ENCODE data around the gene CAPN5. TPM values are rescaled to one million over a fixed set of nuclear protein-coding genes. Genes with fewer than 3 reads are reported as not detected.

CAPN5 gene
- total and polyA plus RNA-seq, 2 of the 13 experiments (the other 11 are each of a cell fraction or from before 2014, with no cell fraction given) = 0.27 to 1.2 TPM

DNA sequence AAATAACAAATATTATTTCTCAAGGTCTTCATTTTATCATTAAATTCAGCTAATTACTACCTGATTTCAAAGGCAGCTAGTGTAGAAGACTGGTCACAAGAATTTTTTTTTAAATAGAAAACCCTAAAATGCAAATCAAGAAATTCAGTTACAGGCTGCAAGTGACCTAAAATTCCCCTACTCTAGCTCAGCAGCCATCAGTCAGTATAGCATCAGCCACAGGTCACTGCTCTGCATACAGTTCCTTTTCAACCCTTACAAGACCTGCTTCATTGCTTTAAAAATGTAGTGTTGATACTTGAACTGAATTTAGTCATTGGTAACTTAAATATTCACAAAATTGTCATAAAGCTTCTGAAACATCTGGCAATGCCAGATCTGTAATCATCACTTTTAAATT is 42.0 kb upstream of the CAPN5 start:
- no peaks in the 10 kb centered on the region for H3K9me3 ChIP-seq (ENCODE audit: low read length)
- ATAC-seq (no peak), FAIRE-seq (no peak), DNase-seq (ENCODE audit: low spot score) (no peak)
- H3K4me3 ChIP-seq (replicated peaks in 1 of 3; ENCODE audit: insufficient read depth in 1 of 3, low read depth in 2 of 3, low read length in 3 of 3) = no peak overlapping the region
- no TSS peak for BruUV-seq (replicated peaks)
- H3K27me3 ChIP-seq (ENCODE audit: control insufficient read depth in 1 of 2, insufficient read depth in 2 of 2, low read length in 2 of 2) = peaks cover 0 to 21% of the 10 kb centered on the region in 2 experiments
- intact Hi-C loops (cut with micrococcal nuclease; ENCODE audit: unreplicated experiment) = no loop called here
- H3K4me2 ChIP-seq (ENCODE audit: low read depth, low read length) = no peak overlapping the region
- H4K20me1 ChIP-seq (ENCODE audit: insufficient read depth, low read length) = no peaks in the 10 kb centered on the region
- POLR2A ChIA-PET = no interaction called here
- no peak overlapping the region for H3K9ac ChIP-seq (ENCODE audit: insufficient read depth, low read depth, low read length)
- CTCF ChIA-PET (ENCODE audit: low intra/inter-chr PET ratio, low total read pairs) = no interaction called here
- no peak overlapping the region for H3K27ac ChIP-seq (ENCODE audit: extremely low read length, insufficient read depth, low read length)
- H3K79me2 ChIP-seq (ENCODE audit: insufficient read depth, low read length) = no peaks in the 10 kb centered on the region
- TF ChIP-seq KDM5A (IDR thresholded peaks at IDR 0.05; ENCODE audit: borderline replicate concordance, low read length) (no peak), ELF4 (CRISPR knock-in tag; IDR thresholded peaks at IDR 0.05; ENCODE audit: borderline replicate concordance) (no peak), SKI (IDR thresholded peaks at IDR 0.05; ENCODE audit: partially characterized antibody) (no peak), KMT2A (CRISPR knock-in tag; IDR thresholded peaks at IDR 0.05) (no peak), NBN (conservative IDR thresholded peaks at IDR 0.05) (no peak), SAFB2 (CRISPR knock-in tag; IDR thresholded peaks at IDR 0.05; ENCODE audit: borderline replicate concordance, low read depth) (no peak), GPBP1L1 (CRISPR knock-in tag; IDR thresholded peaks at IDR 0.05) (no peak), ZSCAN20 (CRISPR knock-in tag; IDR thresholded peaks at IDR 0.05; ENCODE audit: borderline replicate concordance) (no peak), KLF9 (CRISPR knock-in tag; IDR thresholded peaks at IDR 0.05; ENCODE audit: low read depth) (no peak), KLF13 (CRISPR knock-in tag; IDR thresholded peaks at IDR 0.05) (no peak), POGK (CRISPR knock-in tag; conservative IDR thresholded peaks at IDR 0.05) (no peak), JDP2 (CRISPR knock-in tag; IDR thresholded peaks at IDR 0.05; ENCODE audit: borderline replicate concordance) (no peak)
- TF ChIP-seq, protein P1, sequence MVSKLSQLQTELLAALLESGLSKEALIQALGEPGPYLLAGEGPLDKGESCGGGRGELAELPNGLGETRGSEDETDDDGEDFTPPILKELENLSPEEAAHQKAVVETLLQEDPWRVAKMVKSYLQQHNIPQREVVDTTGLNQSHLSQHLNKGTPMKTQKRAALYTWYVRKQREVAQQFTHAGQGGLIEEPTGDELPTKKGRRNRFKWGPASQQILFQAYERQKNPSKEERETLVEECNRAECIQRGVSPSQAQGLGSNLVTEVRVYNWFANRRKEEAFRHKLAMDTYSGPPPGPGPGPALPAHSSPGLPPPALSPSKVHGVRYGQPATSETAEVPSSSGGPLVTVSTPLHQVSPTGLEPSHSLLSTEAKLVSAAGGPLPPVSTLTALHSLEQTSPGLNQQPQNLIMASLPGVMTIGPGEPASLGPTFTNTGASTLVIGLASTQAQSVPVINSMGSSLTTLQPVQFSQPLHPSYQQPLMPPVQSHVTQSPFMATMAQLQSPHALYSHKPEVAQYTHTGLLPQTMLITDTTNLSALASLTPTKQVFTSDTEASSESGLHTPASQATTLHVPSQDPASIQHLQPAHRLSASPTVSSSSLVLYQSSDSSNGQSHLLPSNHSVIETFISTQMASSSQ (IDR thresholded peaks at IDR 0.05; ENCODE audit: low read depth) = no peak
- TF ChIP-seq, protein P1 (CRISPR knock-in tag; IDR thresholded peaks at IDR 0.05; ENCODE audit: borderline replicate concordance) = no peak
- TF ChIP-seq, protein P2, sequence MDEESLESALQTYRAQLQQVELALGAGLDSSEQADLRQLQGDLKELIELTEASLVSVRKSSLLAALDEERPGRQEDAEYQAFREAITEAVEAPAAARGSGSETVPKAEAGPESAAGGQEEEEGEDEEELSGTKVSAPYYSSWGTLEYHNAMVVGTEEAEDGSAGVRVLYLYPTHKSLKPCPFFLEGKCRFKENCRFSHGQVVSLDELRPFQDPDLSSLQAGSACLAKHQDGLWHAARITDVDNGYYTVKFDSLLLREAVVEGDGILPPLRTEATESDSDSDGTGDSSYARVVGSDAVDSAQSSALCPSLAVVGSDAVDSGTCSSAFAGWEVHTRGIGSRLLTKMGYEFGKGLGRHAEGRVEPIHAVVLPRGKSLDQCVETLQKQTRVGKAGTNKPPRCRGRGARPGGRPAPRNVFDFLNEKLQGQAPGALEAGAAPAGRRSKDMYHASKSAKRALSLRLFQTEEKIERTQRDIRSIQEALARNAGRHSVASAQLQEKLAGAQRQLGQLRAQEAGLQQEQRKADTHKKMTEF (CRISPR knock-in tag; IDR thresholded peaks at IDR 0.05) = no peak
- H3K4me1 ChIP-seq (ENCODE audit: insufficient read depth, low read length) = peaks cover 9% of the 10 kb centered on the region
- no peak overlapping the region for H2AFZ ChIP-seq (ENCODE audit: low read length)
- in situ Hi-C loops (cut with HindIII; ENCODE audit: extremely low pct_ligation_motif_present, low pct_unique_long_range_greater_than_20kb) = loop anchor here (25.0 kb wide), 1 partner anchor 112 kb away; no protein-coding TSS in a partner anchor
- H3K36me3 ChIP-seq (replicated peaks in 1 of 2; ENCODE audit: control insufficient read depth in 1 of 2, insufficient read depth in 2 of 2, low read length in 2 of 2) = no peaks in the 10 kb centered on the region

All from HepG2 (cell line).